PC-9 (cell line): Measurements from ENCODE around the gene ZEB2.

ENCODE experiments used
- EZH2 ChIP-seq: fragments of 200-600 bp; sonication (generic); IDR thresholded peaks from 2 replicates; pipeline ENCODE4 v1.8.0; 2017; ENCODE audit warnings: antibody characterized with exemption, low read depth
- TF ChIP-seq, protein P1 (sequence below): fragments of 200-600 bp; sonication (generic); conservative IDR thresholded peaks from 2 replicates; pipeline ENCODE4 v1.6.1; 2017; ENCODE audit warnings: mixed run types, antibody characterized with exemption, mild to moderate bottlenecking, moderate library complexity

- TF ChIP-seq, protein P1, sequence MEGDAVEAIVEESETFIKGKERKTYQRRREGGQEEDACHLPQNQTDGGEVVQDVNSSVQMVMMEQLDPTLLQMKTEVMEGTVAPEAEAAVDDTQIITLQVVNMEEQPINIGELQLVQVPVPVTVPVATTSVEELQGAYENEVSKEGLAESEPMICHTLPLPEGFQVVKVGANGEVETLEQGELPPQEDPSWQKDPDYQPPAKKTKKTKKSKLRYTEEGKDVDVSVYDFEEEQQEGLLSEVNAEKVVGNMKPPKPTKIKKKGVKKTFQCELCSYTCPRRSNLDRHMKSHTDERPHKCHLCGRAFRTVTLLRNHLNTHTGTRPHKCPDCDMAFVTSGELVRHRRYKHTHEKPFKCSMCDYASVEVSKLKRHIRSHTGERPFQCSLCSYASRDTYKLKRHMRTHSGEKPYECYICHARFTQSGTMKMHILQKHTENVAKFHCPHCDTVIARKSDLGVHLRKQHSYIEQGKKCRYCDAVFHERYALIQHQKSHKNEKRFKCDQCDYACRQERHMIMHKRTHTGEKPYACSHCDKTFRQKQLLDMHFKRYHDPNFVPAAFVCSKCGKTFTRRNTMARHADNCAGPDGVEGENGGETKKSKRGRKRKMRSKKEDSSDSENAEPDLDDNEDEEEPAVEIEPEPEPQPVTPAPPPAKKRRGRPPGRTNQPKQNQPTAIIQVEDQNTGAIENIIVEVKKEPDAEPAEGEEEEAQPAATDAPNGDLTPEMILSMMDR: no peak
- no peak for TF ChIP-seq EZH2
These were observed 39.6 kb downstream of the ZEB2 start for GRCh38 chr2:144480285-144480684.
